ENCODE results near the gene SORCS2. TPM values are rescaled to one million over a fixed set of nuclear protein-coding genes. Genes with fewer than 3 reads are reported as not detected.

The SORCS2 gene
- total RNA-seq, 6 donors from 2014 or later = 2.2 to 28.3 (median 7.2) TPM

DNA sequence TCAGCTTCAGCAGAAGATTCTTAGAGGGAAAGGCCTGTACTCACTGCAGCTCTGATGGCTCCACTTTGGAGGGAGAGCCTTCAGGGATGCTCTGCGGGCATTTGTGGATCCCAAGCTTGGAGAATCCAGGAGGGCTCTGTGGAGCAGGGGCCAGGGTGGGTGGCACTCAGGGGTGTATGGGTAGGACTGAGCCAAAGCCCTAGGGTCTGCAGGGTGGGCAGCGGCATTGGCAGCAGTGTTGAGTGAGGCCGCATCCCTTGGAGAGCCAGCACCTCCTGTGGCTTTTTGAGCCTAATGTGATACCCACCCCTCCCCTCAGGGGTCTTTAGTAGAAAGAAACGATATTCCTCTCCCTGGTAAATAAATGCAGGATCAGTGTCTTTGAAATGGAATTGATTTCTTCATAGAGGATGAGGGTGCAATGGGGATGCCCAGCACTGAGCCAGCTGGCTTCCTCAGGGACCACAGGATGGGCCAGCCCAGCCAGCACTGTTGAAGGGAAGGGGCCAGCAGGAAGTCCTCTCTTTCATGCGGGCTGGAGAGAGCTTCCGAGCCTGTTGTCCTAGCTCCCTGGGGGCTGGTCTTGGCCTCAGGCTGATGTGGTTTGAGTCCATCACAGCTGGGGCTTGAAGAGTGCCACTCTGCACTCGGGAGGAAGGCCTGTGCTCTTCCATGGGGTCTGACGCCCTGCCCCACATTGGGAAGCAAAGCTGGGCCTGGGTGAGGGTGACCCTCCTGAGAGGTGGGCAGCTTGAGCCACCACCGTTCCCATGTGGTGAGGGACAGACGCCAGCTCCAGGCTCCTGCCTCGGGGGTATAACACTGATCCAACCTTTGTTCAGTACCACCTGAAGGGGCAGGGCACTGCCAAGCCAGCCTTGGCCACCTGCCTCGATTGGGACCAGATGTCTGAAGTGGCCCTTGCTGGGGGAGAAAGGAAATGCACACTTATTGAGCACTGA lies 192.9 kb downstream of the SORCS2 start:
- 65 to 71% methylated on average over 8 to 12 of the region's 12 CpGs for WGBS, 2 donors
- ATAC-seq (ENCODE audit: low FRiP score in 2 of 2) (no peak), DNase-seq (peak in 1 of 2 donors; percentile 15)
- H3K4me3 ChIP-seq = no peak overlapping the region
- no peaks in the 10 kb centered on the region for H3K36me3 ChIP-seq
- H3K4me1 ChIP-seq = no peaks in the 10 kb centered on the region
- no peaks in the 10 kb centered on the region for H3K9me3 ChIP-seq
- TF ChIP-seq, protein P1, sequence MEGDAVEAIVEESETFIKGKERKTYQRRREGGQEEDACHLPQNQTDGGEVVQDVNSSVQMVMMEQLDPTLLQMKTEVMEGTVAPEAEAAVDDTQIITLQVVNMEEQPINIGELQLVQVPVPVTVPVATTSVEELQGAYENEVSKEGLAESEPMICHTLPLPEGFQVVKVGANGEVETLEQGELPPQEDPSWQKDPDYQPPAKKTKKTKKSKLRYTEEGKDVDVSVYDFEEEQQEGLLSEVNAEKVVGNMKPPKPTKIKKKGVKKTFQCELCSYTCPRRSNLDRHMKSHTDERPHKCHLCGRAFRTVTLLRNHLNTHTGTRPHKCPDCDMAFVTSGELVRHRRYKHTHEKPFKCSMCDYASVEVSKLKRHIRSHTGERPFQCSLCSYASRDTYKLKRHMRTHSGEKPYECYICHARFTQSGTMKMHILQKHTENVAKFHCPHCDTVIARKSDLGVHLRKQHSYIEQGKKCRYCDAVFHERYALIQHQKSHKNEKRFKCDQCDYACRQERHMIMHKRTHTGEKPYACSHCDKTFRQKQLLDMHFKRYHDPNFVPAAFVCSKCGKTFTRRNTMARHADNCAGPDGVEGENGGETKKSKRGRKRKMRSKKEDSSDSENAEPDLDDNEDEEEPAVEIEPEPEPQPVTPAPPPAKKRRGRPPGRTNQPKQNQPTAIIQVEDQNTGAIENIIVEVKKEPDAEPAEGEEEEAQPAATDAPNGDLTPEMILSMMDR (IDR thresholded peaks at IDR 0.05) = no peak
- TF ChIP-seq POLR2A (IDR thresholded peaks at IDR 0.05) (no peak), POLR2AphosphoS5 (IDR thresholded peaks at IDR 0.05) (no peak), EP300 (IDR thresholded peaks at IDR 0.05) (no peak)
- H3K27ac ChIP-seq = no peak overlapping the region
- no peaks in the 10 kb centered on the region for H3K27me3 ChIP-seq

DNA sequence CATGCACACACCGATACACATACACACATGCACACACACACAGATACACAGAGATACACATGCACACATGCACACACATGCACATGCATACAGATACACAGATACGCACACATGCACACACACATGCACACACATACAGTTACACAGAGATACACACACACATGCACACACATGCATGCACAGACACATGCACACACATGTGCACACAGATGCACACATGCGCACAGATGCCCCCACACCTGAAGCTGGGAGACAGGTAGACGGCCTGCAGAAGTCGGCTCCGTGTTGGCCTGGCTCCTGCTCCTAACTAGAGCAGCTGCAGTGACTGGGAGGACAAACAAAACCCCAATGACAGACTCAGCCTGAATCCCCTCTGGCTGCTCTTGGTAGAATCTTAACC lies 195.6 kb downstream of the SORCS2 start:
- H3K9me3 ChIP-seq = no peaks in the 10 kb centered on the region
- TF ChIP-seq, protein P1 (IDR thresholded peaks at IDR 0.05) = no peak
- TF ChIP-seq POLR2A (IDR thresholded peaks at IDR 0.05) (no peak), EP300 (IDR thresholded peaks at IDR 0.05) (no peak), POLR2AphosphoS5 (IDR thresholded peaks at IDR 0.05) (no peak)
- WGBS, 2 donors = 91 to 97% methylated on average over 5 to 6 of the region's 6 CpGs
- H3K27me3 ChIP-seq = no peaks in the 10 kb centered on the region
- no peak overlapping the region for H3K27ac ChIP-seq
- H3K4me3 ChIP-seq = no peak overlapping the region
- ATAC-seq (ENCODE audit: low FRiP score in 2 of 2) (no peak), DNase-seq (no peak)
- H3K36me3 ChIP-seq = no peaks in the 10 kb centered on the region
- H3K4me1 ChIP-seq = no peaks in the 10 kb centered on the region

DNA sequence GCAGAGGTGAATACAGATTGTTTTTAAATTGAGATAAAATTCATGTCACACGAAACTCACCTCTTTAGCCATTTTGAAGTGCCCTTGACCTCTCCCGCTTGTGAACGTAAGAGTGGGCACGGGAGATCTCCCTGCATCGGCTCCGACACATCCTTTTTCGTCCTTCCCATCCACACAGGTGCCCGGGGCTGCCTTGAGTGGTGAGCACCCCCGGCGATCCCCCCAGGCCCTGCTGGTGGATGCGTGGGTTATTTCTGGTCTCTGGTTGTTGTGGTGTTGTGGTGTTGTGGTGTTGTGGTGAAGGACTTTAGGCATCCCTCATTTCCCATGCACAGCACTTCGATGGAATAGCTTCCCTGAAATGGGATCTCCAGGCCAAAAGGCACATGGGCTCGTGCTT lies 196.3 kb downstream of the SORCS2 start:
- 79 to 85% methylated on average over 10 to 12 of the region's 13 CpGs for WGBS, 2 donors
- no peak for DNase-seq

GRCh38 chr4:7389101-7389701 lies 196.9 kb downstream of the SORCS2 start:
- Histone ChIP-seq H3K4me3 (no peak overlapping the region), H3K36me3 (no peaks in the 10 kb centered on the region), H3K9me3 (no peaks in the 10 kb centered on the region), H3K4me1 (no peaks in the 10 kb centered on the region), H3K27ac (no peak overlapping the region), H3K27me3 (no peaks in the 10 kb centered on the region)
- WGBS, 2 donors = 82 to 94% methylated on average over 11 to 14 of the region's 15 CpGs
- peak; percentile 18 to 68 for DNase-seq
- no peak for ATAC-seq (ENCODE audit: low FRiP score in 2 of 2)
- no peak for TF ChIP-seq POLR2A (IDR thresholded peaks at IDR 0.05)
- no peak for TF ChIP-seq EP300 (IDR thresholded peaks at IDR 0.05)
- TF ChIP-seq POLR2AphosphoS5 (IDR thresholded peaks at IDR 0.05) = no peak
- TF ChIP-seq, protein P1 (IDR thresholded peaks at IDR 0.05) = no peak

More for the DNA sequence above, 196.3 kb downstream of the SORCS2 start:
- ATAC-seq (ENCODE audit: low FRiP score in 2 of 2) = no peak
- no peaks in the 10 kb centered on the region for H3K36me3 ChIP-seq
- H3K27ac ChIP-seq = no peak overlapping the region
- no peaks in the 10 kb centered on the region for H3K4me1 ChIP-seq
- no peaks in the 10 kb centered on the region for H3K27me3 ChIP-seq
- no peaks in the 10 kb centered on the region for H3K9me3 ChIP-seq
- TF ChIP-seq POLR2A (IDR thresholded peaks at IDR 0.05) (no peak), EP300 (IDR thresholded peaks at IDR 0.05) (no peak), POLR2AphosphoS5 (IDR thresholded peaks at IDR 0.05) (no peak)
- TF ChIP-seq, protein P1 (IDR thresholded peaks at IDR 0.05) = no peak
- no peak overlapping the region for H3K4me3 ChIP-seq
